ENCODE measurements around the gene NFATC2IP.
A peak's percentile ranks its signal among the peaks of the same experiment; 100 is the strongest.

The NFATC2IP gene

GRCh38 chr16:28950648-28951409 is at the start of gene NFATC2IP:
Gene NFATC2IP (plus strand): TSS chr16:28950937. CDS start chr16:28951012, 75 bp downstream.
- POLR2A ChIA-PET: interaction anchor here (0.5 kb wide), 1 partner anchor 97 kb away, joined by 8 read pairs; no protein-coding TSS in a partner anchor
- peak; percentile 99 for DNase-seq (ENCODE audit: extremely low spot score)
- TF ChIP-seq CTCF (IDR thresholded peaks at IDR 0.05; ENCODE audit: control extremely low read depth, extremely low read depth, low read depth, missing control alignments): no peak
- CTCF ChIA-PET: no interaction called here

GRCh38 chr16:28901862-28902261 is 48.9 kb upstream of the NFATC2IP start:
- ChIA-PET POLR2A (no interaction called here), CTCF (no interaction called here)
- no peak for TF ChIP-seq CTCF (IDR thresholded peaks at IDR 0.05; ENCODE audit: control extremely low read depth, extremely low read depth, low read depth, missing control alignments)
- no peak for DNase-seq (ENCODE audit: extremely low spot score)

GRCh38 chr16:28902909-28903308 is 47.8 kb upstream of the NFATC2IP start:
- no peak for TF ChIP-seq CTCF (IDR thresholded peaks at IDR 0.05; ENCODE audit: control extremely low read depth, extremely low read depth, low read depth, missing control alignments)
- ChIA-PET CTCF (no interaction called here), POLR2A (interaction anchor here (0.7 kb wide), 1 partner anchor 12 kb away, joined by 3 read pairs; no protein-coding TSS in a partner anchor)
- no peak for DNase-seq (ENCODE audit: extremely low spot score)

- ChIA-PET POLR2A (no interaction called here), CTCF (no interaction called here)
- no peak for DNase-seq (ENCODE audit: extremely low spot score)
- TF ChIP-seq CTCF (IDR thresholded peaks at IDR 0.05; ENCODE audit: control extremely low read depth, extremely low read depth, low read depth, missing control alignments): no peak
Observed at GRCh38 chr16:28903344-28904042, 47.2 kb upstream of the NFATC2IP start.

GRCh38 chr16:28904363-28904762 is 46.4 kb upstream of the NFATC2IP start:
- CTCF ChIA-PET: no interaction called here
- POLR2A ChIA-PET: no interaction called here
- no peak for DNase-seq (ENCODE audit: extremely low spot score)
- TF ChIP-seq CTCF (IDR thresholded peaks at IDR 0.05; ENCODE audit: control extremely low read depth, extremely low read depth, low read depth, missing control alignments): no peak

- DNase-seq (ENCODE audit: extremely low spot score): no peak
- POLR2A ChIA-PET: no interaction called here
- TF ChIP-seq CTCF (IDR thresholded peaks at IDR 0.05; ENCODE audit: control extremely low read depth, extremely low read depth, low read depth, missing control alignments): no peak
- CTCF ChIA-PET: no interaction called here
Observed at GRCh38 chr16:28904828-28905227, 45.9 kb upstream of the NFATC2IP start.

Measured in GM10248 (cell line).